ENCODE data around the gene WDR48.
"Not testable (repeated sequence)": the region's sequence is repeated elsewhere in the genome, so short reads cannot be mapped to it uniquely, and the experiment has no call there.

DNA sequence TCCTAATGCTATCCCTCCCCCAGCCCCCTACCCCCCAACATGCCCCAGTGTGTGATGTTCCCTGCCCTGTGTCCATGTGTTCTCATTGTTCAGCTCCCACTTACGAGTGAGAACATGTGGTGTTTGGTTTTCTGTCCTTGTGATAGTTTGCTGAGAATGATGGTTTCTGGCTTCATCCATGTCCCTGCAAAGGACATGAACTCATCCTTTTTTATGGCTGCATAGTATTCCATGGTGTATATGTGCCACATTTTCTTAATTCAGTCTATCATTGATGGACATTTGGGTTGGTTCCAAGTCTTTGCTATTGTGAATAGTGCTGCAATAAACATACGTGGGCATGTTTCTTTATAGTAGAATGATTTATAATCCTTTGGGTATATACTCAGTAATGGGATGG, 9.4 kb downstream of the WDR48 start:
- TF ChIP-seq, protein P1, sequence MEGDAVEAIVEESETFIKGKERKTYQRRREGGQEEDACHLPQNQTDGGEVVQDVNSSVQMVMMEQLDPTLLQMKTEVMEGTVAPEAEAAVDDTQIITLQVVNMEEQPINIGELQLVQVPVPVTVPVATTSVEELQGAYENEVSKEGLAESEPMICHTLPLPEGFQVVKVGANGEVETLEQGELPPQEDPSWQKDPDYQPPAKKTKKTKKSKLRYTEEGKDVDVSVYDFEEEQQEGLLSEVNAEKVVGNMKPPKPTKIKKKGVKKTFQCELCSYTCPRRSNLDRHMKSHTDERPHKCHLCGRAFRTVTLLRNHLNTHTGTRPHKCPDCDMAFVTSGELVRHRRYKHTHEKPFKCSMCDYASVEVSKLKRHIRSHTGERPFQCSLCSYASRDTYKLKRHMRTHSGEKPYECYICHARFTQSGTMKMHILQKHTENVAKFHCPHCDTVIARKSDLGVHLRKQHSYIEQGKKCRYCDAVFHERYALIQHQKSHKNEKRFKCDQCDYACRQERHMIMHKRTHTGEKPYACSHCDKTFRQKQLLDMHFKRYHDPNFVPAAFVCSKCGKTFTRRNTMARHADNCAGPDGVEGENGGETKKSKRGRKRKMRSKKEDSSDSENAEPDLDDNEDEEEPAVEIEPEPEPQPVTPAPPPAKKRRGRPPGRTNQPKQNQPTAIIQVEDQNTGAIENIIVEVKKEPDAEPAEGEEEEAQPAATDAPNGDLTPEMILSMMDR (optimal IDR thresholded peaks at IDR 0.05 in 1 of 3, IDR thresholded peaks at IDR 0.05 in 1 of 3, conservative IDR thresholded peaks at IDR 0.05 in 1 of 3; ENCODE audit: extremely low read depth in 1 of 3, insufficient read depth in 2 of 3, low read length in 3 of 3), result not testable (repeated sequence)
- not testable (repeated sequence) for TF ChIP-seq EZH2 (IDR thresholded peaks at IDR 0.05; ENCODE audit: low read length)
